HG03139 (cell line): Measurements from ENCODE around the gene TXK.
A peak's percentile ranks its signal among the peaks of the same experiment; 100 is the strongest.

Source experiments
- ATAC-seq: cut with Tn5 transposase; IDR thresholded peaks from one replicate; pipeline ENCODE4 v1.9.1; 2021; ENCODE audit not compliant: unreplicated experiment

TXK gene

DNA sequence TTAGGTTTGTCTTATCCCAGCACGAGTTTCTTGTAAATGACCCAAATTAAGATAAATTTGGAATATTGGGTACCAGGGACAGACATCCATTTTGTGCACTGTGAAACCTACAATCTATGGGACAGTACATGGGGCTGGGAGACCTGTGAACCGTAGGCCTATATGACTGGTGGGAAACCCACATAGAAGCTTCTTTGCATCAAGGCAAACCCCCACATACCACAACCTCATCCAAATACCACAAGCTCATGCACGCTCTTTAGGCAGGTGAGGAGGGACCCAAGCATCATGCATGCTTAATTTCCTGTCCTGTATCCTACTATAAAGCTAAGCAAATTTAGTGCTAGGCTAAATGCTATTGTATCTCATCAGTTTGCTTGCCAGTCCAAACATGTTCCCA lies 69.7 kb downstream of the TXK start:
- no peak for ATAC-seq

- ATAC-seq = no peak
Measured at GRCh38 chr4:48058617-48059530, 75.2 kb downstream of the TXK start.

DNA sequence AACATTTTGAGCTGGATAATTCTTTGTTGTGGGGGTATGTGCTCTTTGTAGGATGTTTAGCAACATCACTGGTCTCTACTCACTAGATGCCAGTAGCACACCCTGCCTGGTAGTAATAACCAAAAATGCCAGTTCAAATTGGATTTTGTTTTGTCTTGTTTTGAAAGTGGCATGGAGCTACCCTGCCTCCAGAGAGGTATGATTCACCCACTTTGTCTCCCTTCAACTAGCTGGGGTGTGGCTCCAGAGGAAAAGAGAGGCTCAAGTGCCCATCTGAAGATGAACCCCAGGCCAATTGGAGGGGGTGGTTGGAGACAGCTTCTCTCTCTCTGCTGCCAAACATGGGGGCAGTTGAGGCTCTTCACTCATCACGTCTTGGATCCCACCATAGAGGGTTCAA lies 83.0 kb downstream of the TXK start:
- no peak for ATAC-seq

GRCh38 chr4:48049483-48049882 lies 84.6 kb downstream of the TXK start:
- ATAC-seq = no peak

DNA sequence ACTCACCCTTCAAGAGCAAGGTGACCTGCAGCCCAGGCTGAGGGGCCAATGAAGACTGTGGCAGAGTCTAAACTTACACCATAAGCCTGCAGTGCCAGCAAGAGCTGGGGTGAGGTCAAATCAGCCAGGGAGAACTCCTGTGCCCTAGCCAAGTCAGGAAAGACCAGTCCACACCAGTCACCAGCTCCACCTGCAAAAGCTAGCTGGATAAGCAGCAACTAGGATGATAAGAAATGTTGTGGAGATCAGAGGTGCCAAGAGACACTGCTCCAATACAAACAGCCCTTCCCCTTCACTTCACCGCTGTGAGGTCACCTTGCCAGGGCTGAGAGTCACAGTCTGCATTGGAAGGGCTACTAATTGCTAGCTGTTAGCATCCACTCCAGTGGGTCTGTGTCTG lies 86.2 kb downstream of the TXK start:
- peak; percentile 4 for ATAC-seq

GRCh38 chr4:48047421-48047844 lies 86.6 kb downstream of the TXK start:
- ATAC-seq = peak; percentile 95

GRCh38 chr4:48046059-48046458 lies 88.0 kb downstream of the TXK start:
- no peak for ATAC-seq

DNA sequence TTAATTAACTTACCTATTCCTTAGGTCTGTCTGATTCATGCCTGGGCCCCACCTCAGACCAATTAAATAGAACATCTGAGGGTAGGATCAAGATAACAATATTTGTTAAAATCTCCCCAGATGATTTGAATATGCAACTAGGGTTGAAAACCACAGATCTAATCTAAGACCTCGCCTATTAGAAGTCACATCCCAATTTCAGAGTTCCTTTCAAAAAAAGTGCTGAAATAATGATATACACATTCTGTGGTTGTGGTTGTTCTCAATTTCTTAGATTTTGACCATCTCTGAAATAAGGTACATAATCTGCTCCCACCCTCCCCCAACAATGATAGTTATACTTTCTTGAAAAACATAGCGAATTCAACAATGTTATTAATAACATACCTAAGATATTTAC lies 89.8 kb downstream of the TXK start:
- no peak for ATAC-seq

- ATAC-seq = no peak
Measured at GRCh38 chr4:48043504-48043903, 90.5 kb downstream of the TXK start.

- no peak for ATAC-seq
Measured at GRCh38 chr4:48042979-48043461, 91.0 kb downstream of the TXK start.

- no peak for ATAC-seq
Measured at GRCh38 chr4:48041535-48042137, 92.4 kb downstream of the TXK start.

GRCh38 chr4:48039561-48039960 lies 94.5 kb downstream of the TXK start:
- no peak for ATAC-seq

GRCh38 chr4:48038666-48039065 lies 95.4 kb downstream of the TXK start:
- no peak for ATAC-seq

DNA sequence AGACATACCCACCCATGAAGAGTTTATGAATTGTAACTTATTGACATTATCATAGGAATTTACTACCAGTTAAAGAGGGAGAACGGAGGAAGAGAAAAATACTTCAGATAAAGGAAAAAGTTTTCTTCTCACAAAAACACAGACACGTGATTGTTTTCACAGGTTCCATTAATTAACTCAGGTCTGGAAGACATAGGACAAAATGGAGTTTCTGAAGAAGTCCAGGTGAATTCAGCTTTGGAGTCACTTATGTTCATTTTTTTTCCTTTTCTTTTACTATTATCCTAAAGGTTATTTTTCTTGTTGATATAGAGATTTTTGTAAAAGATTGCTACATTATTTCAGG lies 97.0 kb downstream of the TXK start:
- ATAC-seq = no peak

DNA sequence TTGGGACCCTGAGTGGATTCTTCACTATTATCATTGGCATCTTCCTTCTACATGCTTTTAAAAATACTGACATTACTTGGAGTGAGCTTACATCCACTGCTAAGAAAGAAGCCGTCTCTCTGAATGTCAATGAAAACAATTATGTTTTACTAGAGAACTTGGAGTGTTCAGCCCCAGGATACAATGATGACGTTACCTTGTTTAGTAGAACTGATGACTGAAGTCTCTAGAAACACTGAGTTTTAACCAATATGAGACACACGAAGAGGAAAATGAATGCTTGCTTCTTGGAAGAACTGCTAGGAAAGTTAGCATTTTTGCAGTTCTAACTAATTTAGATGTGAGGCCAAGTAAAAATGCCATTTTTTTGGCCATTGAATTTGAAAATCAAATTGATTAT lies 98.1 kb downstream of the TXK start:
- no peak for ATAC-seq

GRCh38 chr4:48033825-48034413 lies 100.1 kb downstream of the TXK start:
- ATAC-seq = peak; percentile 48

- ATAC-seq = no peak
Measured at GRCh38 chr4:48033412-48033811, 100.6 kb downstream of the TXK start.

GRCh38 chr4:48032721-48033120 lies 101.3 kb downstream of the TXK start:
- ATAC-seq = no peak

GRCh38 chr4:48031802-48032525 lies 102.1 kb downstream of the TXK start:
- ATAC-seq = no peak

DNA sequence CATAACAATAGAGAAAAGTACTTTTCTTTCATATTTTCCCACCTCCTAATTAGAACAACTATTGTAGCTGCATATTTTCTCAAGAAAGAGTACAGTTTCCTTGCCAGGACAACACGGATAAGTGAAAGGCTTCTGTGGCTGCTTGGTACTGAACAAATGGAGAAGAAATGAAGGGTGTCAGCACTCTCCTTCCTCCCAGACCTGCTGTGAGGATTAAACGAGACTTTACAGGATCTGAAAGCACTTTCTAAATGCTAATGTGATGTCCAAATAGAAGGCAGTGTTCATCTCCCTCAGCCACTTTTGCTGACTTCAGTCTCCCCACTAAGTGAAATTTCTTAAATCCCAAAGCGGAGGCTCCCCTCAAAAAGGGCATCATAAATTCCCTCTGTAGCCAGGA lies 103.6 kb downstream of the TXK start:
- ATAC-seq = no peak

DNA sequence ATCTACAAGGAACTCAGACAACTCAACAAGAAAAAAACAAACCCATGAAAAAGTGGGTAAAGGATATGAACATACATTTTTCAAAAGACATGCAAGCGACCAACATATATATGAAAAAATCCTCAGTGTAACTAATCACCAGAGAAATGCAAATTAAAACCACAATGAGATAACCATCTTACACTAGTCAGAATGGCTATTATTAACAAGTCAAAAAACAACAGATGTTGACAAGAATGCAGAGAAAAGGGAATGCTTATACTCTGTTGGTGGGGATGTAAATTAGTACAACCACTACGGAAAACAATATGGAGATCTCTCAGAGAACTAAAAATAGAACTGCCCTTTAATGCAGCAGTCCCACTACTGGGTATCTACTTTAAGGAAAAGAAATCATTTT lies 105.4 kb downstream of the TXK start:
- peak; percentile 46 for ATAC-seq
